HEK293 (cell line): ENCODE measurements around the gene HUNK.

ENCODE experiments used
- CTCF ChIA-PET: fragments of 350-600 bp; formaldehyde crosslinking; extraction: SDS; loops from one replicate; lab custom pipeline; 2021; ENCODE audit warnings: antibody characterized with exemption; lab: Yijun Ruan, JAX
- POLR2A ChIA-PET: fragments of 300-600 bp; formaldehyde crosslinking; extraction: SDS; loops from one replicate; lab custom pipeline; 2020; ENCODE audit warnings: antibody characterized with exemption, inconsistent platforms; lab: Yijun Ruan, JAX
- H3K27ac ChIP-seq: fragments of 200-500 bp; sonication (Bioruptor generic); 2 replicates; pipeline ENCODE4 v1.5.1; 2014; ENCODE audit warnings: low read depth, low read length, control low read depth, inconsistent platforms; ENCODE audit errors: extremely low read depth
- H3K36me3 ChIP-seq, 2 experiments: fragments of 200-500 bp in 1 of 2; sonication (Bioruptor generic) in 1 of 2; 1 replicate in 1 of 2; 2 replicates in 1 of 2; pipeline ENCODE4 v1.5.1; 2014 to 2017; ENCODE audit warnings: inconsistent platforms in 2 of 2, low read length in 2 of 2; ENCODE audit not compliant: control insufficient read depth in 2 of 2, insufficient read depth in 1 of 2
- H3K4me1 ChIP-seq: fragments of 200-500 bp; sonication (Bioruptor generic); 2 replicates; pipeline ENCODE4 v1.5.1; 2014; ENCODE audit warnings: mild to moderate bottlenecking, low read length, inconsistent platforms; ENCODE audit not compliant: control insufficient read depth, insufficient read depth
- H3K4me3 ChIP-seq: 2 replicates; pipeline ENCODE4 v1.5.1; 2011; ENCODE audit warnings: low read depth, mild to moderate bottlenecking, control low read depth, low read length, moderate library complexity
- H3K9me3 ChIP-seq: fragments of 200-500 bp; sonication (Bioruptor generic); 2 replicates; pipeline ENCODE4 v1.5.1; 2014; ENCODE audit warnings: low read depth, low read length, inconsistent platforms; ENCODE audit not compliant: control insufficient read depth, insufficient read depth
- HOXA7 ChIP-seq: sonication (generic); formaldehyde crosslinking; IDR thresholded peaks from 2 replicates; pipeline ENCODE4 v1.8.1; 2022; ENCODE audit warnings: missing genetic modification reagents, borderline replicate concordance
- KLF10 ChIP-seq: fragments of 450-650 bp; IDR thresholded peaks from 2 replicates; pipeline ENCODE4 v1.5.1; 2018; ENCODE audit warnings: missing biosample characterization, mild to moderate bottlenecking, missing genetic modification characterization
- MYNN ChIP-seq: fragments of 450-650 bp; formaldehyde crosslinking; IDR thresholded peaks from 2 replicates; pipeline ENCODE4 v1.5.1; 2016; ENCODE audit warnings: missing biosample characterization, missing genetic modification characterization, borderline replicate concordance
- PRDM10 ChIP-seq: fragments of 450-650 bp; formaldehyde crosslinking; IDR thresholded peaks from 2 replicates; pipeline ENCODE4 v1.5.1; 2016; ENCODE audit warnings: missing biosample characterization, missing genetic modification characterization
- TCF7L2 ChIP-seq: IDR thresholded peaks from 2 replicates; pipeline ENCODE4 v1.6.1; 2011; ENCODE audit warnings: low read depth, mild to moderate bottlenecking, inconsistent platforms, low read length, moderate library complexity, borderline replicate concordance
- ZFP37 ChIP-seq: fragments of 450-650 bp; formaldehyde crosslinking; IDR thresholded peaks from 2 replicates; pipeline ENCODE4 v1.5.1; 2016; ENCODE audit warnings: missing biosample characterization, missing genetic modification characterization
- ZNF140 ChIP-seq: fragments of 450-650 bp; formaldehyde crosslinking; IDR thresholded peaks from 2 replicates; pipeline ENCODE4 v1.5.1; 2016; ENCODE audit warnings: missing biosample characterization, missing genetic modification characterization
- ZNF2 ChIP-seq: fragments of 450-650 bp; formaldehyde crosslinking; IDR thresholded peaks from 2 replicates; pipeline ENCODE4 v1.5.1; 2016; ENCODE audit warnings: missing biosample characterization, missing genetic modification characterization
- ZNF248 ChIP-seq: fragments of 450-650 bp; formaldehyde crosslinking; IDR thresholded peaks from 2 replicates; pipeline ENCODE4 v1.5.1; 2017; ENCODE audit warnings: missing biosample characterization, missing genetic modification characterization
- ZNF362 ChIP-seq: fragments of 450-650 bp; formaldehyde crosslinking; IDR thresholded peaks from 2 replicates; pipeline ENCODE4 v1.5.1; 2016; ENCODE audit warnings: missing biosample characterization, missing genetic modification characterization
- ZNF366 ChIP-seq: fragments of 450-650 bp; formaldehyde crosslinking; conservative IDR thresholded peaks from 2 replicates; pipeline ENCODE4 v1.5.1; 2016; ENCODE audit warnings: missing biosample characterization, missing genetic modification characterization
- ZNF416 ChIP-seq: fragments of 450-650 bp; formaldehyde crosslinking; IDR thresholded peaks from 2 replicates; pipeline ENCODE4 v1.5.1; 2016; ENCODE audit warnings: missing biosample characterization, missing genetic modification characterization
- ZNF426 ChIP-seq: fragments of 450-650 bp; formaldehyde crosslinking; IDR thresholded peaks from 2 replicates; pipeline ENCODE4 v1.5.1; 2017; ENCODE audit warnings: missing biosample characterization, missing genetic modification characterization, mild to moderate bottlenecking, inconsistent platforms, moderate library complexity
- ZNF654 ChIP-seq: fragments of 450-650 bp; formaldehyde crosslinking; IDR thresholded peaks from 2 replicates; pipeline ENCODE4 v1.5.1; 2016; ENCODE audit warnings: low read depth, missing biosample characterization, missing genetic modification characterization
- ZNF837 ChIP-seq: fragments of 450-650 bp; formaldehyde crosslinking; IDR thresholded peaks from 2 replicates; pipeline ENCODE4 v1.5.1; 2016; ENCODE audit warnings: missing biosample characterization, missing genetic modification characterization
- TF ChIP-seq, protein P1 (sequence below): fragments of 450-650 bp; formaldehyde crosslinking; IDR thresholded peaks from 2 replicates; pipeline ENCODE4 v1.5.1; 2016; ENCODE audit warnings: missing biosample characterization, missing genetic modification characterization, borderline replicate concordance

HUNK gene

GRCh38 chr21:31886915-31887314 lies 14.1 kb downstream of the HUNK start (continued):
- TF ChIP-seq PRDM10 (tag by site-specific recombination) (no peak), ZNF366 (tag by site-specific recombination) (no peak), HOXA7 (CRISPR knock-in tag) (no peak), ZNF2 (no peak), ZNF140 (tag by site-specific recombination) (no peak), ZNF248 (tag by site-specific recombination) (no peak), ZNF654 (tag by site-specific recombination) (no peak), KLF10 (tag by site-specific recombination) (no peak), ZNF362 (tag by site-specific recombination) (no peak), ZFP37 (tag by site-specific recombination) (no peak), ZNF837 (tag by site-specific recombination) (no peak), ZNF416 (tag by site-specific recombination) (no peak)
- TF ChIP-seq, protein P1, sequence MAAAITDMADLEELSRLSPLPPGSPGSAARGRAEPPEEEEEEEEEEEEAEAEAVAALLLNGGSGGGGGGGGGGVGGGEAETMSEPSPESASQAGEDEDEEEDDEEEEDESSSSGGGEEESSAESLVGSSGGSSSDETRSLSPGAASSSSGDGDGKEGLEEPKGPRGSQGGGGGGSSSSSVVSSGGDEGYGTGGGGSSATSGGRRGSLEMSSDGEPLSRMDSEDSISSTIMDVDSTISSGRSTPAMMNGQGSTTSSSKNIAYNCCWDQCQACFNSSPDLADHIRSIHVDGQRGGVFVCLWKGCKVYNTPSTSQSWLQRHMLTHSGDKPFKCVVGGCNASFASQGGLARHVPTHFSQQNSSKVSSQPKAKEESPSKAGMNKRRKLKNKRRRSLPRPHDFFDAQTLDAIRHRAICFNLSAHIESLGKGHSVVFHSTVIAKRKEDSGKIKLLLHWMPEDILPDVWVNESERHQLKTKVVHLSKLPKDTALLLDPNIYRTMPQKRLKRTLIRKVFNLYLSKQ (tag by site-specific recombination): no peak

DNA sequence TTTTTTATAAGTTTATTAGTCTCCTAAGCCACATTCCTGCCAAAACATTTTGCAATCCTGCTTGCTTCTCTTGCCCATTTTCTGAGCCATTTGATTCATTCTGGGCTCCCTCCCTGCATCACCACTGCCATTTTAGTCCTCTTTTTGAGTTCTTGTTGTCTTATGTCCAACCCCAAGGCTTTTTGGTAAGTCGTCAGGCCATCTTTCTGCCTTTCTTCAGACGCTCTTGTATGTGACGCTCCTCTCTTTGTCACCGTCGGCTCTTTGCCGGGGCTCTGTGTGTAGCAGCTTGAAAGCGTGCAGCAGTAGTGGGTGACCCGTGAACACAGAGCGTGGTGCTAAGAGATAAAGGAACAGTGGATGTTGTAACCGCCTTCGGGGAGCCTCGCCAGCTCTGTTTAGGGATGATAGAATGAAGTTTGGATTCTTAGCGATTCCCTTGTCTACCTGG lies 14.6 kb downstream of the HUNK start:
- H3K27ac ChIP-seq: no peak overlapping the region
- H3K4me3 ChIP-seq: no peak overlapping the region
- ChIA-PET POLR2A (no interaction called here), CTCF (no interaction called here)
- no peaks in the 10 kb centered on the region for H3K9me3 ChIP-seq
- peaks cover 8% of the 10 kb centered on the region for H3K4me1 ChIP-seq
- H3K36me3 ChIP-seq: no peaks in the 10 kb centered on the region; a peak in 1 of 3 replicates
- TF ChIP-seq MYNN (no peak), TCF7L2 (no peak), ZNF426 (tag by site-specific recombination) (no peak), ZNF416 (tag by site-specific recombination) (no peak)
- TF ChIP-seq, protein P1 (tag by site-specific recombination): no peak
